GM10266 (cell line): ENCODE data around the gene SCMH1.
"Not testable (repeated sequence)": the region's sequence is repeated elsewhere in the genome, so short reads cannot be mapped to it uniquely, and the experiment has no call there.

Experiments
- DNase-seq: peaks from one replicate; pipeline ENCODE4 v3.0.0; 2012; ENCODE audit errors: extremely low spot score
- CTCF ChIP-seq: IDR thresholded peaks from 2 replicates; pipeline ENCODE4 v1.5.1; 2012; ENCODE audit warnings: mild to moderate bottlenecking, low read depth; ENCODE audit not compliant: control insufficient read depth, insufficient read depth; ENCODE audit errors: missing control alignments

Gene SCMH1

DNA sequence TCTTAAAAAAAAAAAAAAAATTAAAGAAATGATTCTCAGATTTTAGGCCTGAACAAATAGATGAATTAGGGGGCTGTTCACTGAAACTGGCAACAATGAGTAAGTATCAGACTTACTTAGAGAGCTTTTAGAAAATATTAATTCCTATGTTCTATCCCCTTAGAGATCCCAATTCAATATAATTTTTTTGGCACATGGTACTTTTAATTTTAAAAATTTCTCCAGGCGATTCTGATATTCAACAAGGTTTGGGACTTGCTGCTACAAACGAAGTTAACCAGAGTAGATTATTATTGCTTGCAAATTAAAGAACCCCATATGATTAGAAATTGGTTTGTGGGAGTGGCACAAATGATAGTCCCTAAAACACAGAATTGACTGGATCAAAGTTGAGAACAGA is 11.4 kb downstream of the SCMH1 start:
- DNase-seq, result no peak
- no peak for TF ChIP-seq CTCF

- DNase-seq, result not testable (repeated sequence)
Observed at GRCh38 chr1:41229219-41229618, 12.9 kb downstream of the SCMH1 start.

DNA sequence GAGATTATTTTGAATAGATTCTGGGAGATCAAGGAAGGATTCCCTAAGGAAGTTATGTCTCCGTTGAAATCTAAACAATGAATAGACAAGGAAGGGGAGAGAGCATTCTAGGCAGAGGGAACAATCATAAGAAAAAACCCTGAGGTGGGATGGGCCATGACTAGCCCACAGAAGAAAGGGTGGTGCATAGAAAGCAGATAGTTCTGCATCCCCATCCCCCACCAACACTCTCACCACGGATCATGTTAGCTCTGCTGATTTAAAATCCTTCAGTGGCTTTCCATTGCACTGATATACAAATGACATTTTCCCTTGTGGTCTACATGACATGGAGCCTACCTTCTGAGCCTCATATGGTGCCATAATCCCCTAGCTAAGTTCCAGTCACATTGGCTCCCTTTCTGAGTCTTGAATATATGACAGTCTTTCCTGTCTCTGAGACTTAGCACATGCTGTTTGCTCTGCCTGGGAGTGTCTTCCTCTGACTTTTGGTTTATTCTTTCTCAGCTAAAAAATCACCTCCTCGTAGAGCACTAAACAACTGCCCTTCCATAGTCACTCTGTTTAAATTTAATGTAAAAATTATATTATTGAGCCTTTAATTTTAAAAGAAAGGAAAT is 15.2 kb downstream of the SCMH1 start:
- DNase-seq, result no peak
- TF ChIP-seq CTCF, result no peak

- no peak for DNase-seq
- no peak for TF ChIP-seq CTCF
Observed at GRCh38 chr1:41225495-41225894, 16.6 kb downstream of the SCMH1 start.

DNA sequence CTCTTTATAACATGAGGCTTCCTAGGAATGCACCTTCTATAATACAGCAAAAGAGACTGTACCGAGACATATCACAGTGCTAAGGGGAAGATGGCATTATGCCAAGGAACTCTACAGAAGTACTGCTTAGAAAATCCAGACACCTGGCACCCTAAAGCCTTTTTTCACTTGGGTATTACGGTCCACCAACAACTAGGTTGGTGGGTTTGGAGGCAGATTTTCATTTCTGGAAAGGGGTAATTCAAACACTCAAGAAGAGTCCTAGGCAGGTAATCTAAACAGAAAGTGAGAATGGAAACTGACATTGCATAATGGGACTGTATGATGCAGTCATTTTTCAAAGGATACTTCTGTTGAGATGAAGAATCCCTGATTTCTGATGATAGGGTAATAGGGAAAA is 19.6 kb downstream of the SCMH1 start:
- no peak for TF ChIP-seq CTCF
- DNase-seq, result no peak

- DNase-seq, result no peak
- no peak for TF ChIP-seq CTCF
Observed at GRCh38 chr1:41221995-41222394, 20.1 kb downstream of the SCMH1 start.

GRCh38 chr1:41218152-41218551 is 24.0 kb downstream of the SCMH1 start:
- TF ChIP-seq CTCF, result no peak
- DNase-seq, result no peak

DNA sequence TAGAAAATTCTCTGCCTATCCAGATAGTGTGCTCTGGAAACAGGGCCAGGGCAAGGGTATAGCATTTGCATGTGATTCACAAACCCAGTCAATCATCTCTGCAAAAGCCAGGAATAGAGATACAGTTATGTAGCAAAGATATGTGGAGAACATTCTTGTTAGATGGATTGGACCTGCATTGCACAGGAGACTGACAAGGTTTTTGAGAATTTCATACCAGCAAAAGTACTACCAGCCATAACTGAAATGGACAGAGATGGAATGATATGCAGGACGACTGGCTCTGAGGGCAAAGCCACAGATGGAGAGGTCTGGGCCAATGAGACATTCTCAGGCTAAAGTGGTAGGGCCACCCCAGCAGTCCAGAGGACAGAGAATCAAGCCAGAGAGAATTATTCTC is 24.7 kb downstream of the SCMH1 start:
- TF ChIP-seq CTCF, result no peak
- DNase-seq, result no peak
